GM12801 (cell line): ENCODE data around the gene CCDC127.

ENCODE experiments used
- TF ChIP-seq, protein P1 (sequence below): IDR thresholded peaks from one replicate; pipeline ENCODE4 v1.5.1; 2011; ENCODE audit warnings: control low read depth; ENCODE audit not compliant: insufficient read length; ENCODE audit errors: extremely low read depth

Gene CCDC127

DNA sequence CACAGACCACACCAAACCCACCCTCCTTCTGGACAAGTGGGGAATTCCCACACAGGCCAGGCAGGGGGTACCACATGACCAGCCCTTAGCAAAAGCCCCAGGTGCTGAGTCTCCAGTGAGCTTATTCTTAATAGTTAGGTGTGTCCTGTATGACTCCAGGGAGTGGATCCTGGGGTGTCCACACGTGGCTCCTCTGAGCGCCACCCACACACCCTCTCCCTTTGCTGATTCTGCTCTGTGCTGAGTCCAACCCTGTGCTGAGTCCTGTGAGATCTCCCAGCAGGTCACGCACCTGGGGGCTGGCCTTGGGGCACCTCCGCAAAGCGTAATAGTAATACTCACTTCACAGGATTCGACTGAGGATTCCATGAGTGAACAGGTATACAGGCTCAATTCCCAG is 14.0 kb downstream of the CCDC127 start:
- TF ChIP-seq, protein P1, sequence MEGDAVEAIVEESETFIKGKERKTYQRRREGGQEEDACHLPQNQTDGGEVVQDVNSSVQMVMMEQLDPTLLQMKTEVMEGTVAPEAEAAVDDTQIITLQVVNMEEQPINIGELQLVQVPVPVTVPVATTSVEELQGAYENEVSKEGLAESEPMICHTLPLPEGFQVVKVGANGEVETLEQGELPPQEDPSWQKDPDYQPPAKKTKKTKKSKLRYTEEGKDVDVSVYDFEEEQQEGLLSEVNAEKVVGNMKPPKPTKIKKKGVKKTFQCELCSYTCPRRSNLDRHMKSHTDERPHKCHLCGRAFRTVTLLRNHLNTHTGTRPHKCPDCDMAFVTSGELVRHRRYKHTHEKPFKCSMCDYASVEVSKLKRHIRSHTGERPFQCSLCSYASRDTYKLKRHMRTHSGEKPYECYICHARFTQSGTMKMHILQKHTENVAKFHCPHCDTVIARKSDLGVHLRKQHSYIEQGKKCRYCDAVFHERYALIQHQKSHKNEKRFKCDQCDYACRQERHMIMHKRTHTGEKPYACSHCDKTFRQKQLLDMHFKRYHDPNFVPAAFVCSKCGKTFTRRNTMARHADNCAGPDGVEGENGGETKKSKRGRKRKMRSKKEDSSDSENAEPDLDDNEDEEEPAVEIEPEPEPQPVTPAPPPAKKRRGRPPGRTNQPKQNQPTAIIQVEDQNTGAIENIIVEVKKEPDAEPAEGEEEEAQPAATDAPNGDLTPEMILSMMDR = no peak

DNA sequence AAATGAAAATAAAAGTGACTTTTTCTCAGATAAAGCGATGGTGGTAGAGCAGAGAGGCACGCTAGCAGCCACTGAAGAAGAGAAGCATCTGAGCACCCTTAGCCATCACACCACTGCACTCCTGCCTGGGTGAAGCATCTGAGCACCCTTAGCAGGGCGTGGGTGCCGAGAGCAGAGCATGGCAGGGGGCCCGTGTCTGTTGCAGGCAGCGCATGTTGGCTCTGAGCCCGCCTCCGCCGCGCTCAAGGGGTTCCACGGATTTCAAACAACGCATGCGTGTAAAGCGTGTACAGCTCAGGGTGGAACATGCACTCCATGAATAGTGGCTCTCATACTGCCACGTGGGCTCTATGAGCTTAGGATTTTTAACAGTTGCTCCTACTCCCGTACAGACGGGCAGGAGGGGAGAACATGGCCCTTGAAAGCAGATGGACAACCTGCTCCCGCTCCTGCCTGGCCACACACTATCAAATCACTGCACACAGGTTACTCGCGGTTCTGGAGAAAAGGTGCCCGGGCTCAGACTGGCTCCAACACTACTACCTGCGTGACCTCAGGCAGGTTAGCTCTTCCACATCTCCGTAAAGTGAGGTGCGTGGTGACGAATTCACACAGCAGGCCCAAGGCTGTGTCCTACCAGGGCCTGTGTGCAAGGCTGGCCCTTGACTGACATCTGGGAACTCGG is 14.6 kb downstream of the CCDC127 start:
- TF ChIP-seq, protein P1 = no peak

DNA sequence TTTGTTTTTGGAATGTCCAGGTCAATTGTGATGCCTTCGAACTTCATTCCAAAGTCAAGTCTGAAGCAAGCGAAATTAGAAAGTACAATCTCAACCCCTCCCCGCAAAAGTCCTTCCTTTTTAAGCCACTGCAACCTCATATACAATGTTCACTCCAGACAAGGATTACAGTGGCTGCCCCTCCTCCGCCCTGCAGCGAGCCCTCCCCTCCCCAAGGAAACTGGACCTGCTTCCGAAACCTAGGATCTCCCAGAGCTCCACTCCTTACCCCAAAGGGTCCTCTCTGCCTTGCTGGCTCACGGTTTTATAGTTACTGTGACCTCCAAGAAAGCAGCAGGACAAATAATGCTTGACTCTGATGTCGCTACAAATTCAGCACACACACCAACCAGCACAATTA is 16.3 kb downstream of the CCDC127 start:
- TF ChIP-seq, protein P1 = no peak

DNA sequence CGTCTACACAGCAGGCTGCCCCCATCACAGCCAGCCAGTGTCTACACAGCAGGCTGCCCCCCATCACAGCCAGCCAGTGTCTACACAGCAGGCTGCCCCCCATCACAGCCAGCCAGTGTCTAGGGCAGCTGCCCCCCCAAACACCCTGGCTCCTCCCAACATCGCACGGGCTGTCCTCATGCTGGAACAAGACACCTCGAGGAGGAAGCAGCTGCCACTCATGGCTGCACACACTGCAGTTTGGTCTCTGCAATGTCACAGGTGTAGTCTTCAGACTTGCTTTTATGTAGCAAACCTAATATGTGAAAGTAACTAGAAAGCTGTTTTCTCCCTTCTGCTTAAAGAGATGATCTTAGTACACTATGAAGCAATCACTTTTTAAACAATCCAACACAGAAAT is 17.0 kb downstream of the CCDC127 start:
- TF ChIP-seq, protein P1 = no peak

DNA sequence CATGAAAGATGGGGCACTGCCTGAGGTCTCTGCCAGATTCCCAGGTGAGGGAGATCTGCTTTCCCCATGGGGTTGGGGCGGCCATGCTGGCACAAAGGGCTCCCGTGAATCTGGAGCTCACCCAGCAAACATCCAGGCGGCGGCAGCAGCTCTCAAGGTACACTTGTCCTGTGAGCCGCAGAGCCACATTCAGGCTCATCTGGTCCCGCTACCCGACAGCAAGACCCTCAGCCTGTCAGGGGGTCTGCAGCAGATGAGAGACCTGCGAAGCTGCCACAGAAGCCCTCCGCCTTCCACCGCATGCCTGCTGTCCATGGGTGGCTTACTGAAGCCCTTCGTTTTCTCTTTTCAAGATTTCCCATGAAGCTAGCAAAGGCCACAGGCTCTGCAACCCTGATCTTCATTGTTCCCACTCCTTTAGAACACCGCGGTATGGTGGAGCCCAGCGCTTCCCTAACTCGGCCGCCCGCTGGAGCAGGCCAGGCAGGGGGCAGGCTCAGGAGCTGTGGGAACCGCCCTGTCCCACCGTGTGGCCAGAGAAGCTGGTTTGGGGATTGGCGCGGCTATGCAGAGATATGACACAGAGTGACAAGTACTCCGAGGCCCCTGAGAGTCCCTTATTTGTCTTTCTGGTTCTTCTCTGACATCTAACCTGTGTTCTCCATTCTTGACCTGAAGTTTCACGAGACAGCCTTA is 17.9 kb downstream of the CCDC127 start:
- TF ChIP-seq, protein P1 = no peak

DNA sequence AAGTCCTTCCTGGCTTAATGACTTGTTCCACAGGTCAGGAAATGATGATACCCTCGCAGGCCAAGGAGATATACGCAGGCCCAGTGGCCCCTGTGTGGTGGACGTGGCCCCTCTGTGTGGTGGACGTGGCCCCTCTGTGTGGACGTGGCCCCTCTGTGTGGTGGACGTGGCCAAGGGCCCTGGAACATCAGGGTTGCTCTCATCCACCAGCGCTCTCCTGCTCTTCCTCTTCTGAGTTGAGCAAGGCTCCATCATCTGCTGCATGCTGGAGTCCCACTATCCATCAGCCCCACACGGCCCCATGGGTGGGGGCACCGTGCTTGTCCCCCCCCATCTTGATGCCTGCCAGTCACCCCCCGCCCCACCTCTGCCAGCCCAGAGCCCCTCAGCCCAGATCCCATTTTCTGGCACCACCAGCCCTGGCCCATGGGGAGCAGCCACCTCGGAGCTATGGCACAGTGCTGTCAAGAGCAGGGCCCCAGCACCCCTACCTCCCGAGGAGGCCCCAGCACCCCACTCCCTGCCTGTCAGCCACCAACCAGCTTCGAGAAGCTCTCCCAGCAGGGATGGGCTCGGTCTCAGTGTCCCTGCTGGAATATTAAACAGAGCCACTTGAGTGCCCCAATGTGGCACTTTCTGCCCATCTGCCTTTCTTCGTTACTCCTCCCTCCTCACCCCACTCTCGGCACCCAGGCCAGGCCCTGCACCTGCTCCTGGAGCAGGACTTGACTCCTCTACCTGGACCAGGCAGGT is 18.6 kb downstream of the CCDC127 start:
- TF ChIP-seq, protein P1 = no peak

DNA sequence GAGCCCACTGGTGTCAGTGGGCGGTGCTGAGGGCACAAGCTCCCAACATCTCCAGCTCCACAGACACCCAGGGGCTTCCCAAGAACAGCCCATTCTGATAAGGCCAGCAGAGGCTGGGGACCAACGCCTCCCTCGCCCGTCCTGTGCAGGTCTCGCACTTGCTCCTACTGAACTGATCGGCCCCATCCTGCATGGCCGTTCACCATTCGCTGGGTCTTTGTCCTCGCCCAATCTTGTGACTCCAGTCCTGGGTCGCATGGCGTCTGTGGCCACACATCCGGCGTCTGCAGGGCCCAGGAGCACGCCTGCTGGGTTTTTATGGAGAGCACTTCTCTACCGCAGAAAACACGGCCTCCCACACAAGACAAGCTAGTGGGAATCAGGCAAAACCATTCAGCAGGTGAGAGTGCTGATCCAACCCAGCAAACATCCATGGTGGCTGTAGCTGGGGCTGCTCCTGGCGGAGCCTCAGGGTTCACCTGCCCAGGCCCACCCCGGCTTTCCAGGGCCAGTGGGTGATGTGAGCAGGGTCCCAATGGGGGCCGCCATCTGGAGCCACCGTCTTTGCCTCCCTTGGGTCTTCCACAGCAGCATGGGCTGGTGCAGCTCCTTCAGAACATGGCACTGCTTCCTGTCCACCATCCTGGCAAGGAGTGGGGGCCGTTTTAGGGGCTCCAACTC is 19.3 kb downstream of the CCDC127 start:
- TF ChIP-seq, protein P1 = no peak
